Kidney epithelial cell (primary cell): Measurements from ENCODE around the gene TMEM139. TPM values are rescaled to one million over a fixed set of nuclear protein-coding genes. Genes with fewer than 3 reads are reported as not detected.

Experiments
- DNase-seq: peaks from one replicate; pipeline ENCODE4 v3.0.0-alpha.2; 2010; ENCODE audit warnings: low read depth
- H3K27me3 ChIP-seq: 2 replicates; pipeline ENCODE4 v1.6.0; 2011; ENCODE audit warnings: low read length; ENCODE audit not compliant: control insufficient read depth, insufficient read depth
- H3K36me3 ChIP-seq: 2 replicates; pipeline ENCODE4 v1.5.1; 2011; ENCODE audit warnings: low read length; ENCODE audit not compliant: control insufficient read depth, insufficient read depth
- H3K4me3 ChIP-seq: 2 replicates; pipeline ENCODE4 v1.5.1; 2011; ENCODE audit warnings: low read depth, mild to moderate bottlenecking, control low read depth, low read length
- total RNA-seq: library from RNA; depleted of rRNA; stranded (reverse); fragments of >200 nt; gene quantifications from 2 replicates; pipeline ENCODE4 v1.2.3, GENCODE V29; 2015
- TF ChIP-seq, protein P1 (sequence below): IDR thresholded peaks from 2 replicates; pipeline ENCODE4 v1.5.1; 2011; ENCODE audit warnings: mild to moderate bottlenecking, moderate library complexity, low read length, control low read depth, inconsistent platforms; ENCODE audit not compliant: insufficient read depth, poor library complexity, severe bottlenecking

The TMEM139 gene
- total RNA-seq, 1 donor from 2014 or later, result 11.9 TPM

- Histone ChIP-seq H3K4me3 (no peak overlapping the region), H3K27me3 (no peaks in the 10 kb centered on the region), H3K36me3 (no peaks in the 10 kb centered on the region)
- TF ChIP-seq, protein P1, sequence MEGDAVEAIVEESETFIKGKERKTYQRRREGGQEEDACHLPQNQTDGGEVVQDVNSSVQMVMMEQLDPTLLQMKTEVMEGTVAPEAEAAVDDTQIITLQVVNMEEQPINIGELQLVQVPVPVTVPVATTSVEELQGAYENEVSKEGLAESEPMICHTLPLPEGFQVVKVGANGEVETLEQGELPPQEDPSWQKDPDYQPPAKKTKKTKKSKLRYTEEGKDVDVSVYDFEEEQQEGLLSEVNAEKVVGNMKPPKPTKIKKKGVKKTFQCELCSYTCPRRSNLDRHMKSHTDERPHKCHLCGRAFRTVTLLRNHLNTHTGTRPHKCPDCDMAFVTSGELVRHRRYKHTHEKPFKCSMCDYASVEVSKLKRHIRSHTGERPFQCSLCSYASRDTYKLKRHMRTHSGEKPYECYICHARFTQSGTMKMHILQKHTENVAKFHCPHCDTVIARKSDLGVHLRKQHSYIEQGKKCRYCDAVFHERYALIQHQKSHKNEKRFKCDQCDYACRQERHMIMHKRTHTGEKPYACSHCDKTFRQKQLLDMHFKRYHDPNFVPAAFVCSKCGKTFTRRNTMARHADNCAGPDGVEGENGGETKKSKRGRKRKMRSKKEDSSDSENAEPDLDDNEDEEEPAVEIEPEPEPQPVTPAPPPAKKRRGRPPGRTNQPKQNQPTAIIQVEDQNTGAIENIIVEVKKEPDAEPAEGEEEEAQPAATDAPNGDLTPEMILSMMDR, result no peak
- no peak for DNase-seq
Measured at GRCh38 chr7:143244321-143244720, 40.4 kb upstream of the TMEM139 start.

- Histone ChIP-seq H3K4me3 (no peak overlapping the region), H3K27me3 (no peaks in the 10 kb centered on the region), H3K36me3 (no peaks in the 10 kb centered on the region)
- no peak for DNase-seq
- TF ChIP-seq, protein P1, result no peak
Measured at GRCh38 chr7:143245123-143245522, 39.6 kb upstream of the TMEM139 start.

DNA sequence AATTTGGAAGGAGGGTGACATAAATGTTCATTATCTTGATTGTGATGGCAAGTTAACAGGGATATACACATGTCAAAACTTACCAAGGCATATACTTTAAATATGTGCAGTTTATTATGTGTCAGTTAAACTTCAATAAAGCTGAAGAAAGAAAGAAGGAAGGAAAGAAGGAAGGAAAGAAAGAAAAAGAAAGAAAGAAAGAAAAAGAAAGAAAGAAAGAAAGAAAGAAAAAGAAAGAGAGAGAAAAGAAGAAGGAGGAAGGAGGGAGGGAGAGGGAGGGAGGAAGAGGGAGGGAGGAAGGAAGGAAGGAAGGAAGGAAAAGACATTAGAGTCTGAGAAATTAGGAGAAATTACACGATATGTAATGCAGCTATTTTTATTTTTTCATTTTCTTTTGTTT lies 37.4 kb upstream of the TMEM139 start:
- no peaks in the 10 kb centered on the region for H3K36me3 ChIP-seq
- no peaks in the 10 kb centered on the region for H3K27me3 ChIP-seq
- no peak overlapping the region for H3K4me3 ChIP-seq
- no peak for DNase-seq
- TF ChIP-seq, protein P1, result no peak

GRCh38 chr7:143248761-143249354 lies 35.9 kb upstream of the TMEM139 start:
- TF ChIP-seq, protein P1, result no peak
- Histone ChIP-seq H3K36me3 (no peaks in the 10 kb centered on the region), H3K27me3 (no peaks in the 10 kb centered on the region), H3K4me3 (no peak overlapping the region)
- DNase-seq, result no peak

- no peaks in the 10 kb centered on the region for H3K27me3 ChIP-seq
- DNase-seq, result no peak
- no peak overlapping the region for H3K4me3 ChIP-seq
- TF ChIP-seq, protein P1, result no peak
- no peaks in the 10 kb centered on the region for H3K36me3 ChIP-seq
Measured at GRCh38 chr7:143250199-143250598, 34.6 kb upstream of the TMEM139 start.

DNA sequence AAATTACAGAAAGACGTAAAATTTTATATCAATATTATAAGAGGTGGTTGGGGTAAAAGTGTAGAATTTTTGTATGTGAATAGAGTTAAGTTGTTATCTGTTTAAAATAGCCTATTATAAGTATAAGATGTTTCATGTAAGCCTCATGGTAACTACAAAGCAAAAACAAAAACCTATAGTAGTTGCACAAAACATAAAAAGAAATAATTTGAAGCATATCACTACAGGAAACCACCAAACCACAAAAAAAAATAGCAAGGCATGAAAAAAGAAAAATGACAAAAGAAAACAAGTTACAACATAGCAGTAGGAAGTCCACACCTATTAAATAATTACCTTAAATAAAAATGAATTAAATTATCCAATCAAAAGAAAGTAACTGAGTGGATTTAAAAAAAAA lies 33.9 kb upstream of the TMEM139 start:
- Histone ChIP-seq H3K4me3 (no peak overlapping the region), H3K36me3 (no peaks in the 10 kb centered on the region), H3K27me3 (no peaks in the 10 kb centered on the region)
- TF ChIP-seq, protein P1, result no peak
- DNase-seq, result no peak
